Neural progenitor cell (in vitro differentiated cells): ENCODE measurements around the gene GRIN2A.

Experiments used
- CTCF ChIP-seq: fragments of 200-600 bp; sonication (generic); IDR thresholded peaks from 2 replicates; pipeline ENCODE4 v1.5.1; 2017; ENCODE audit warnings: antibody characterized with exemption, mild to moderate bottlenecking
- EZH2 ChIP-seq: fragments of 200-600 bp; sonication (generic); IDR thresholded peaks from 2 replicates; pipeline ENCODE4 v1.6.1; 2017; ENCODE audit warnings: antibody characterized with exemption, mild to moderate bottlenecking, moderate library complexity
- EZH2phosphoT487 ChIP-seq: fragments of 200-600 bp; sonication (generic); IDR thresholded peaks from 2 replicates; pipeline ENCODE4 v1.6.1; 2017; ENCODE audit warnings: antibody characterized with exemption

DNA sequence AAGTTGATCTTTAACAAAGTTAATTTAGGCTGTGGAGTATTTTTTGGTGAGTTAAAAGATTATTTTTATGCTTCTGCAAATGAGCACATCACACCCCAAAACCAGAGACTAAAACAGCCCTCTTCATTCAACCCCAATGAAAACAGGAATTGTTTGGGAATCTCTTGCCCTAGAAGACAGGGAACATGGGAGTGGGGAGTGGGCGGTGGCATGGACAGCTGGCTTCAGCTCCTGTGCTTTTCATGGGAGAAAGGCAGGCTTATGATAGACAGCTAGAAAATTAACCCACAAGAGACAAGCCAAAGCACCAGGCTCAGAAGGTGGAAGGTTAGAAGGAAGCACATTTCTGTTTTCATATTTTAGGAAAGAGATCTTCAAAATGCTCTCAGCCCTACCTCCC, 19.2 kb downstream of the GRIN2A start:
- TF ChIP-seq CTCF (no peak), EZH2 (no peak), EZH2phosphoT487 (no peak)
